HepG2 (cell line): ENCODE measurements around the gene NID1. TPM values are rescaled to one million over a fixed set of nuclear protein-coding genes. Genes with fewer than 3 reads are reported as not detected.
A peak's percentile ranks its signal among the peaks of the same experiment; 100 is the strongest.

ENCODE experiments used
- ARID4A ChIP-seq: sonication (generic); formaldehyde crosslinking; IDR thresholded peaks from 2 replicates; pipeline ENCODE4 v1.5.0; 2020; ENCODE audit warnings: mild to moderate bottlenecking, missing genetic modification reagents, borderline replicate concordance
- ATF5 ChIP-seq: sonication (generic); formaldehyde crosslinking; IDR thresholded peaks from 2 replicates; pipeline ENCODE4 v1.4.0; 2020; ENCODE audit warnings: mild to moderate bottlenecking, low read depth, missing genetic modification reagents
- CEBPZ ChIP-seq: IDR thresholded peaks from 2 replicates; pipeline ENCODE4 v1.6.1; 2012; ENCODE audit warnings: low read length, improper control_type of control experiment
- CHCHD3 ChIP-seq: sonication (generic); formaldehyde crosslinking; IDR thresholded peaks from 2 replicates; pipeline ENCODE4 v1.8.0; 2022; ENCODE audit warnings: mild to moderate bottlenecking, missing genetic modification reagents, moderate library complexity
- GTF2F1 ChIP-seq: fragments of 150-350 bp; IDR thresholded peaks from 2 replicates; pipeline ENCODE4 v1.6.1; 2014; ENCODE audit warnings: low read length
- KAT8 ChIP-seq: IDR thresholded peaks from 2 replicates; pipeline ENCODE4 v1.6.1; 2016; ENCODE audit warnings: missing genetic modification reagents, missing compliant biosample characterization
- KLF6 ChIP-seq: IDR thresholded peaks from 2 replicates; pipeline ENCODE4 v1.8.0; 2016; ENCODE audit warnings: missing biosample characterization, missing genetic modification reagents
- RFX1 ChIP-seq: fragments of 450-650 bp; IDR thresholded peaks from 2 replicates; pipeline ENCODE4 v1.6.1; 2017
- RXRA ChIP-seq: sonication (generic); formaldehyde crosslinking; IDR thresholded peaks from 2 replicates; pipeline ENCODE4 v1.5.1; 2020; ENCODE audit warnings: missing genetic modification reagents
- SATB2 ChIP-seq: sonication (generic); formaldehyde crosslinking; IDR thresholded peaks from 2 replicates; pipeline ENCODE4 v1.5.0; 2020; ENCODE audit warnings: missing genetic modification reagents
- TAF1 ChIP-seq: sonication (generic); formaldehyde crosslinking; IDR thresholded peaks from 2 replicates; pipeline ENCODE4 v1.4.0; 2020; ENCODE audit warnings: missing genetic modification reagents
- ZBTB33 ChIP-seq: sonication (generic); formaldehyde crosslinking; IDR thresholded peaks from 2 replicates; pipeline ENCODE4 v1.4.0; 2020; ENCODE audit warnings: missing genetic modification reagents
- ZFAT ChIP-seq: sonication (generic); formaldehyde crosslinking; conservative IDR thresholded peaks from 2 replicates; pipeline ENCODE4 v1.8.1; 2023; ENCODE audit warnings: missing genetic modification reagents, inconsistent platforms
- ZKSCAN1 ChIP-seq: fragments of 150-350 bp; IDR thresholded peaks from 2 replicates; pipeline ENCODE4 v1.6.1; 2014; ENCODE audit warnings: low read length
- ZNF124 ChIP-seq: sonication (generic); formaldehyde crosslinking; IDR thresholded peaks from 2 replicates; pipeline ENCODE4 v1.4.0; 2020; ENCODE audit warnings: missing genetic modification reagents
- ZNF33A ChIP-seq: sonication (generic); formaldehyde crosslinking; IDR thresholded peaks from 2 replicates; pipeline ENCODE4 v1.5.1; 2020; ENCODE audit warnings: missing genetic modification reagents, mild to moderate bottlenecking, moderate library complexity, borderline replicate concordance
- ZNF512 ChIP-seq: sonication (generic); formaldehyde crosslinking; IDR thresholded peaks from 2 replicates; pipeline ENCODE4 v1.4.0; 2020; ENCODE audit warnings: mild to moderate bottlenecking, missing genetic modification reagents
- ZNF75D ChIP-seq: sonication (generic); formaldehyde crosslinking; IDR thresholded peaks from 2 replicates; pipeline ENCODE4 v1.8.1; 2023; ENCODE audit warnings: missing genetic modification reagents, mild to moderate bottlenecking, borderline replicate concordance
- polyA plus RNA-seq, 8 experiments: library from polyadenylated mRNA; depleted of rRNA in 3 of 8; stranded (reverse) in 7 of 8; unstranded in 1 of 8; fragments of >200 nt; fragmentation: Illumina TruSeq in 4 of 8; extraction: Trizol in 4 of 8; gene quantifications; 2 replicates each; pipeline versions ENCODE4 v1.2.1 to v1.2.3, GENCODE V29; 2011 to 2016; ENCODE audit warnings: low read depth in 4 of 8, missing spikeins in 1 of 8, mixed read lengths in 1 of 8; ENCODE audit not compliant: insufficient read depth in 1 of 8
- total RNA-seq, 5 experiments: library from RNA; depleted of rRNA; stranded (reverse); fragments of >200 nt; fragmentation: Illumina TruSeq; extraction: Trizol; gene quantifications; 2 replicates each; pipeline ENCODE4 v1.2.3, GENCODE V29; 2016; ENCODE audit warnings: low read depth in 1 of 5

The NID1 gene
- total and polyA plus RNA-seq, 2 of the 13 experiments (the other 11 are each of a cell fraction or from before 2014, with no cell fraction given) = 50.2 to 56.1 TPM

GRCh38 chr1:236064674-236065508, at the start of gene NID1 (continued):
- TF ChIP-seq ARID4A (CRISPR knock-in tag) (no peak), ZNF33A (no peak), CEBPZ (no peak), KAT8 (peak; percentile 63; the same call in 1 of the 2 replicates), CHCHD3 (CRISPR knock-in tag) (no peak; the same call in 1 of the 2 replicates), ZNF124 (CRISPR knock-in tag) (peak; percentile 34; the same call in 1 of the 2 replicates), ZBTB33 (no peak), KLF6 (CRISPR knock-in tag) (no peak; the same call in 1 of the 2 replicates), ZNF75D (CRISPR knock-in tag) (no peak), ATF5 (CRISPR knock-in tag) (no peak), RXRA (CRISPR knock-in tag) (peak; percentile 49; the same call in 1 of the 2 replicates), SATB2 (CRISPR knock-in tag) (no peak), ZKSCAN1 (no peak; the same call in 1 of the 2 replicates), GTF2F1 (no peak), TAF1 (peak; percentile 81), ZNF512 (CRISPR knock-in tag) (no peak), RFX1 (no peak), ZFAT (CRISPR knock-in tag) (no peak)
